Measurements from ENCODE around the gene MYZAP. TPM values are rescaled to one million over a fixed set of nuclear protein-coding genes. Genes with fewer than 3 reads are reported as not detected.

Gene MYZAP
- polyA plus RNA-seq, 1 of the 3 experiments (the other 2 are of a cell fraction) = 0.07 TPM

GRCh38 chr15:57734860-57735259 is 143.2 kb downstream of the MYZAP start:
- WGBS (ENCODE audit: low lambda C conversion rate) = 28% methylated on average over 2 of the region's 2 CpGs
- Histone ChIP-seq H3K4me2 (no peak overlapping the region), H3K9me3 (no peaks in the 10 kb centered on the region), H3K4me1 (ENCODE audit: control insufficient read depth in 1 of 2, insufficient read depth in 2 of 2, low read depth in 1 of 2, low read length in 1 of 2) (peaks cover 9% of the 10 kb centered on the region in 2 experiments; a peak in 3 of 4 replicates), H3K9me2 (no peaks in the 10 kb centered on the region), H3K27me3 (ENCODE audit: insufficient read depth) (no peaks in the 10 kb centered on the region), H3K79me2 (ENCODE audit: insufficient read depth) (no peaks in the 10 kb centered on the region), H3F3A (replicated peaks; ENCODE audit: insufficient read depth) (peaks cover 30% of the 10 kb centered on the region), H2AFZ (ENCODE audit: low read depth) (no peak overlapping the region), H3K9ac (no peak overlapping the region), H4K20me1 (ENCODE audit: insufficient read depth) (no peaks in the 10 kb centered on the region), H3K36me3 (replicated peaks in 1 of 2; ENCODE audit: control insufficient read depth in 1 of 2, insufficient read depth in 2 of 2, low read length in 1 of 2) (no peaks in the 10 kb centered on the region), H3K27ac (ENCODE audit: low read depth in 2 of 2, low read length in 1 of 2) (peak overlapping the region in 1 of 2 experiments; percentile 20; a peak in 1 of 4 replicates), H3K4me3 (ENCODE audit: low read depth in 2 of 2, low read length in 1 of 2) (no peak overlapping the region)
- DNase-seq = no peak
- TF ChIP-seq, protein P1, sequence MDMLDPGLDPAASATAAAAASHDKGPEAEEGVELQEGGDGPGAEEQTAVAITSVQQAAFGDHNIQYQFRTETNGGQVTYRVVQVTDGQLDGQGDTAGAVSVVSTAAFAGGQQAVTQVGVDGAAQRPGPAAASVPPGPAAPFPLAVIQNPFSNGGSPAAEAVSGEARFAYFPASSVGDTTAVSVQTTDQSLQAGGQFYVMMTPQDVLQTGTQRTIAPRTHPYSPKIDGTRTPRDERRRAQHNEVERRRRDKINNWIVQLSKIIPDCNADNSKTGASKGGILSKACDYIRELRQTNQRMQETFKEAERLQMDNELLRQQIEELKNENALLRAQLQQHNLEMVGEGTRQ (IDR thresholded peaks at IDR 0.05; ENCODE audit: borderline replicate concordance, low read depth, low read length) = no peak
- TF ChIP-seq, protein P2, sequence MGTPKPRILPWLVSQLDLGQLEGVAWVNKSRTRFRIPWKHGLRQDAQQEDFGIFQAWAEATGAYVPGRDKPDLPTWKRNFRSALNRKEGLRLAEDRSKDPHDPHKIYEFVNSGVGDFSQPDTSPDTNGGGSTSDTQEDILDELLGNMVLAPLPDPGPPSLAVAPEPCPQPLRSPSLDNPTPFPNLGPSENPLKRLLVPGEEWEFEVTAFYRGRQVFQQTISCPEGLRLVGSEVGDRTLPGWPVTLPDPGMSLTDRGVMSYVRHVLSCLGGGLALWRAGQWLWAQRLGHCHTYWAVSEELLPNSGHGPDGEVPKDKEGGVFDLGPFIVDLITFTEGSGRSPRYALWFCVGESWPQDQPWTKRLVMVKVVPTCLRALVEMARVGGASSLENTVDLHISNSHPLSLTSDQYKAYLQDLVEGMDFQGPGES (IDR thresholded peaks at IDR 0.05; ENCODE audit: low read depth, low read length) = no peak
- TF ChIP-seq JUND (IDR thresholded peaks at IDR 0.05) (0 out of 2 replicates have a peak, but pooled peaks have one; percentile 12), POLR2AphosphoS5 (IDR thresholded peaks at IDR 0.05; ENCODE audit: low read depth, low read length) (no peak), SIN3A (IDR thresholded peaks at IDR 0.05; ENCODE audit: borderline replicate concordance, low read depth, low read length) (no peak), TCF12 (IDR thresholded peaks at IDR 0.05) (peak; percentile 62), MXI1 (IDR thresholded peaks at IDR 0.05; ENCODE audit: low read depth, low read length) (no peak), FOXJ3 (CRISPR knock-in tag; IDR thresholded peaks at IDR 0.05) (no peak)
- POLR2A ChIA-PET = no interaction called here
- CTCF ChIA-PET = interaction anchor here (1.0 to 6.9 kb wide), 8 partner anchors 12 to 339 kb away, joined by 3 to 58 read pairs (median 32); no protein-coding TSS in a partner anchor

Other genes with a start within 250 kb of the MYZAP start
- gene CGNL1, start 215.4 kb upstream of the MYZAP start, polyA plus RNA-seq (2012; rRNA removed) = 0.23 and 0.24 TPM in 2 replicates
- 105 and 160 TPM in 2 replicates for gene POLR2M, start 114.8 kb downstream of the MYZAP start, polyA plus RNA-seq (2012; rRNA removed)

Data from SK-N-SH (cell line).